Adipose tissue (tissue), 3 donors: Measurements from ENCODE around the gene SLC9A4. TPM values are rescaled to one million over a fixed set of nuclear protein-coding genes. Genes with fewer than 3 reads are reported as not detected.

Experiments
- polyA plus RNA-seq, 3 donors: library from polyadenylated mRNA; stranded (reverse); fragments of 200-250 nt; gene quantifications; one replicate each; pipeline ENCODE4 v1.2.3, GENCODE V29; 2013
- donor health status: healthy with polysubstance abuse.
- donor health status: Bipolar disorder and iron deficiency.
- donor health status: healthy.

SLC9A4 gene
- polyA plus RNA-seq, 3 donors, result 0.01 to 1.8 (median 0.11) TPM

Other genes with a start within 250 kb of the SLC9A4 start
- 10 to 100 TPM in 1 of 3 donors, 1 to 10 TPM in 2; 2.1 to 28.8 (median 5.6) TPM for gene IL1RL1, start 161.7 kb upstream of the SLC9A4 start, polyA plus RNA-seq
- 1 to 10 TPM; 1.2 to 5.9 (median 4.8) TPM for gene IL18R1, start 117.4 kb upstream of the SLC9A4 start, polyA plus RNA-seq
- 1 to 10 TPM in 2 of 3 donors, under 1 TPM in 1; 0.37 to 5.9 (median 5.4) TPM for gene IL18RAP, start 50.1 kb upstream of the SLC9A4 start, polyA plus RNA-seq
- under 1 TPM in 2 of 3 donors, not detected in 1; 0.11 to 0.59 TPM for gene SLC9A2, start 146.3 kb downstream of the SLC9A4 start, polyA plus RNA-seq